HepG2 (cell line): ENCODE data around the gene TRIO. TPM values are rescaled to one million over a fixed set of nuclear protein-coding genes. Genes with fewer than 3 reads are reported as not detected.

ENCODE experiments used
- ATAC-seq: fragments of 200-7000 bp; cut with Tn5 transposase; 3 replicates; pipeline ENCODE4 v1.9.1; 2020; ENCODE audit warnings: mild to moderate bottlenecking, moderate library complexity
- BruUV-seq: library from RNA; stranded (reverse); fragments of 400-500 nt; replicated peaks from 2 replicates; lab custom pipeline; 2021; lab: Mats Ljungman, UMichigan
- CTCF ChIA-PET: fragments of 300-600 bp; formaldehyde crosslinking; extraction: SDS; loops from one replicate; lab custom pipeline; 2021; ENCODE audit warnings: low total read pairs, inconsistent platforms, low intra/inter-chr PET ratio; lab: Yijun Ruan, JAX
- POLR2A ChIA-PET: fragments of 350-600 bp; sonication (Branson Sonifier 250); formaldehyde crosslinking; loops from one replicate; lab custom pipeline; 2020; ENCODE audit warnings: antibody characterized with exemption, inconsistent platforms; lab: Yijun Ruan, JAX
- DNase-seq: peaks from one replicate; pipeline ENCODE4 v3.0.0-alpha.2; 2015; ENCODE audit warnings: low spot score
- FAIRE-seq: peaks from 3 replicates; lab custom pipeline; 2011; peaks lifted over from hg19 to GRCh38; lab: Jason Lieb, UNC
- H2AFZ ChIP-seq: one replicate; pipeline ENCODE4 v1.6.1; 2011; ENCODE audit warnings: low read length, inconsistent platforms
- H3K27ac ChIP-seq: fragments of 300-600 bp; 3 replicates; pipeline ENCODE4 v1.8.0; 2011; ENCODE audit warnings: mixed run types, mild to moderate bottlenecking, mixed read lengths, low read length, inconsistent platforms; ENCODE audit not compliant: insufficient read depth; ENCODE audit errors: extremely low read length
- H3K27me3 ChIP-seq, 2 experiments: fragments of 200-600 bp in 1 of 2; 2 replicates in 1 of 2; 3 replicates in 1 of 2; pipeline versions ENCODE4 v1.6.0 to v1.8.0; 2011; ENCODE audit warnings: low read length in 2 of 2, mild to moderate bottlenecking in 2 of 2, moderate library complexity in 2 of 2, inconsistent platforms in 1 of 2; ENCODE audit not compliant: insufficient read depth in 2 of 2, control insufficient read depth in 1 of 2
- H3K36me3 ChIP-seq, 2 experiments: fragments of 200-600 bp in 1 of 2; replicated peaks in 1 of 2; 2 replicates in 1 of 2; 3 replicates in 1 of 2; pipeline versions ENCODE4 v1.5.1 to v1.8.0; 2011; ENCODE audit warnings: low read length in 2 of 2, inconsistent platforms in 1 of 2; ENCODE audit not compliant: insufficient read depth in 2 of 2, control insufficient read depth in 1 of 2
- H3K4me1 ChIP-seq: 2 replicates; pipeline ENCODE4 v1.5.1; 2012; ENCODE audit warnings: low read length, inconsistent platforms; ENCODE audit not compliant: insufficient read depth
- H3K4me2 ChIP-seq: 2 replicates; pipeline ENCODE4 v1.6.0; 2011; ENCODE audit warnings: low read depth, low read length, inconsistent platforms
- H3K4me3 ChIP-seq, 3 experiments: fragments of 200-600 bp in 1 of 3; sonication (generic), shearing (Covaris generic) in 1 of 3; replicated peaks in 1 of 3; 2 replicates each; pipeline ENCODE4 v1.5.1; 2011 to 2016; ENCODE audit warnings: low read length in 3 of 3, inconsistent platforms in 2 of 3, low read depth in 2 of 3, mild to moderate bottlenecking in 2 of 3, control low read depth in 1 of 3, mixed read lengths in 1 of 3; ENCODE audit not compliant: insufficient read depth in 1 of 3
- H3K79me2 ChIP-seq: one replicate; pipeline ENCODE4 v1.6.1; 2011; ENCODE audit warnings: low read length, inconsistent platforms; ENCODE audit not compliant: insufficient read depth
- H3K9ac ChIP-seq: 2 replicates; pipeline ENCODE4 v1.6.0; 2011; ENCODE audit warnings: mild to moderate bottlenecking, low read depth, low read length, inconsistent platforms; ENCODE audit not compliant: insufficient read depth
- H3K9me3 ChIP-seq: 2 replicates; pipeline ENCODE4 v1.5.1; 2012; ENCODE audit warnings: mild to moderate bottlenecking, low read length
- H4K20me1 ChIP-seq: 2 replicates; pipeline ENCODE4 v1.6.0; 2011; ENCODE audit warnings: inconsistent platforms, mild to moderate bottlenecking, low read length, moderate library complexity; ENCODE audit not compliant: insufficient read depth
- DNMT3B ChIP-seq: conservative IDR thresholded peaks from 2 replicates; pipeline ENCODE4 v1.6.1; 2016; ENCODE audit warnings: missing biosample characterization, control low read depth
- FOXK1 ChIP-seq: sonication (generic); formaldehyde crosslinking; IDR thresholded peaks from 2 replicates; pipeline ENCODE4 v1.4.0; 2020; ENCODE audit warnings: low read depth, missing genetic modification reagents, borderline replicate concordance
- GTF3A ChIP-seq: sonication (generic); formaldehyde crosslinking; conservative IDR thresholded peaks from 2 replicates; pipeline ENCODE4 v1.4.0; 2020; ENCODE audit warnings: mild to moderate bottlenecking, missing genetic modification reagents
- HNRNPL ChIP-seq: fragments of 200-400 bp; formaldehyde crosslinking; IDR thresholded peaks from 2 replicates; pipeline ENCODE4 v1.6.1; 2017; ENCODE audit warnings: mild to moderate bottlenecking, low read depth, low read length
- MLLT10 ChIP-seq: sonication (generic); formaldehyde crosslinking; IDR thresholded peaks from 2 replicates; pipeline ENCODE4 v1.4.0; 2020; ENCODE audit warnings: missing genetic modification reagents
- NFE2L1 ChIP-seq: sonication (generic); formaldehyde crosslinking; IDR thresholded peaks from 2 replicates; pipeline ENCODE4 v1.4.0; 2020; ENCODE audit warnings: missing genetic modification reagents, mild to moderate bottlenecking, borderline replicate concordance
- NFYC ChIP-seq: IDR thresholded peaks from 2 replicates; pipeline ENCODE4 v1.6.1; 2016; ENCODE audit warnings: missing genetic modification reagents, missing compliant biosample characterization
- U2AF1 ChIP-seq: fragments of 200-400 bp; formaldehyde crosslinking; optimal IDR thresholded peaks from 2 replicates; pipeline ENCODE3; 2017; ENCODE audit warnings: mild to moderate bottlenecking, low read depth, low read length
- ZFP1 ChIP-seq: IDR thresholded peaks from 2 replicates; pipeline ENCODE4 v1.6.1; 2016
- ZNF124 ChIP-seq: sonication (generic); formaldehyde crosslinking; IDR thresholded peaks from 2 replicates; pipeline ENCODE4 v1.4.0; 2020; ENCODE audit warnings: missing genetic modification reagents
- ZNF841 ChIP-seq: sonication (generic); formaldehyde crosslinking; IDR thresholded peaks from 2 replicates; pipeline ENCODE4 v1.8.1; 2023; ENCODE audit warnings: missing genetic modification reagents, borderline replicate concordance
- ZNF891 ChIP-seq: sonication (generic); formaldehyde crosslinking; IDR thresholded peaks from 2 replicates; pipeline ENCODE4 v1.5.0; 2020; ENCODE audit warnings: mild to moderate bottlenecking, missing genetic modification reagents
- WGBS: methylation state at CpG from one replicate; pipeline ENCODE4 v1.1.6; 2017; ENCODE audit warnings: low lambda C conversion rate; 5-methylcytosine and 5-hydroxymethylcytosine counted together
- in situ Hi-C: cut with HindIII; loops from 2 replicates; pipeline ENCODE4 v1.10.0; 2017; ENCODE audit warnings: low pct_unique_long_range_greater_than_20kb; ENCODE audit not compliant: extremely low pct_ligation_motif_present
- intact Hi-C: fragments of 100-400 bp; cut with micrococcal nuclease; formaldehyde crosslinking; loops from one replicate; pipeline ENCODE4 v1.10.0; 2022; ENCODE audit not compliant: unreplicated experiment
- polyA plus RNA-seq, 8 experiments: library from polyadenylated mRNA; depleted of rRNA in 3 of 8; stranded (reverse) in 7 of 8; unstranded in 1 of 8; fragments of >200 nt; fragmentation: Illumina TruSeq in 4 of 8; extraction: Trizol in 4 of 8; gene quantifications; 2 replicates each; pipeline versions ENCODE4 v1.2.1 to v1.2.3, GENCODE V29; 2011 to 2016; ENCODE audit warnings: low read depth in 4 of 8, missing spikeins in 1 of 8, mixed read lengths in 1 of 8; ENCODE audit not compliant: insufficient read depth in 1 of 8
- total RNA-seq, 5 experiments: library from RNA; depleted of rRNA; stranded (reverse); fragments of >200 nt; fragmentation: Illumina TruSeq; extraction: Trizol; gene quantifications; 2 replicates each; pipeline ENCODE4 v1.2.3, GENCODE V29; 2016; ENCODE audit warnings: low read depth in 1 of 5
- TF ChIP-seq, protein P1 (sequence below): IDR thresholded peaks from 2 replicates; pipeline ENCODE4 v1.6.1; 2012; ENCODE audit warnings: low read depth, low read length, improper control_type of control experiment

The TRIO gene
- total and polyA plus RNA-seq, 2 of the 13 experiments (the other 11 are each of a cell fraction or from before 2014, with no cell fraction given) = 45.2 to 45.9 TPM

- no peak for TF ChIP-seq NFE2L1
Measured at GRCh38 chr5:14426521-14426920, 283.4 kb downstream of the TRIO start (continued).

- no peaks in the 10 kb centered on the region for H3K79me2 ChIP-seq
Measured at GRCh38 chr5:14428302-14429081, 285.4 kb downstream of the TRIO start.

More at GRCh38 chr5:14428302-14429081, 285.4 kb downstream of the TRIO start:
- intact Hi-C loops = no loop called here
- TF ChIP-seq HNRNPL (no peak), U2AF1 (no peak), GTF3A (CRISPR knock-in tag) (no peak), DNMT3B (CRISPR knock-in tag) (no peak), ZNF124 (CRISPR knock-in tag) (no peak), ZNF891 (CRISPR knock-in tag) (no peak), NFYC (CRISPR knock-in tag) (no peak), ZFP1 (CRISPR knock-in tag) (no peak), NFE2L1 (no peak), FOXK1 (CRISPR knock-in tag) (no peak), ZNF841 (CRISPR knock-in tag) (no peak), MLLT10 (CRISPR knock-in tag) (no peak)
- TF ChIP-seq, protein P1, sequence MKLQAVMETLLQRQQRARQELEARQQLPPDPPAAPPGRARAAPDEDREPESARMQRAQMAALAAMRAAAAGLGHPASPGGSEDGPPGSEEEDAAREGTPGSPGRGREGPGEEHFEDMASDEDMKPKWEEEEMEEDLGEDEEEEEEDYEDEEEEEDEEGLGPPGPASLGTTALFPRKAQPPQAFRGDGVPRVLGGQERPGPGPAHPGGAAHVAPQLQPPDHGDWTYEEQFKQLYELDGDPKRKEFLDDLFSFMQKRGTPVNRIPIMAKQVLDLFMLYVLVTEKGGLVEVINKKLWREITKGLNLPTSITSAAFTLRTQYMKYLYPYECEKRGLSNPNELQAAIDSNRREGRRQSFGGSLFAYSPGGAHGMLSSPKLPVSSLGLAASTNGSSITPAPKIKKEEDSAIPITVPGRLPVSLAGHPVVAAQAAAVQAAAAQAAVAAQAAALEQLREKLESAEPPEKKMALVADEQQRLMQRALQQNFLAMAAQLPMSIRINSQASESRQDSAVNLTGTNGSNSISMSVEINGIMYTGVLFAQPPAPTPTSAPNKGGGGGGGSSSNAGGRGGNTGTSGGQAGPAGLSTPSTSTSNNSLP = no peak
- TF ChIP-seq, all 625 proteins: peak for 0
- no peak overlapping the region for H2AFZ ChIP-seq
- H3K4me2 ChIP-seq = no peak overlapping the region
- 96% methylated on average over 12 of the region's 12 CpGs for WGBS
- CTCF ChIA-PET = no interaction called here
- no peak overlapping the region for H3K9ac ChIP-seq
- H3K9me3 ChIP-seq = no peaks in the 10 kb centered on the region
- no peak overlapping the region for H3K4me3 ChIP-seq
- no TSS peak for BruUV-seq
- POLR2A ChIA-PET = no interaction called here
- no peak overlapping the region for H3K27ac ChIP-seq
- no peaks in the 10 kb centered on the region for H3K4me1 ChIP-seq
- FAIRE-seq (no peak), DNase-seq (no peak), ATAC-seq (no peak)
- peaks cover 6 to 35% of the 10 kb centered on the region in 2 experiments; a peak in 4 of 5 replicates for H3K36me3 ChIP-seq
- H4K20me1 ChIP-seq = no peaks in the 10 kb centered on the region
- in situ Hi-C loops = no loop called here
- no peaks in the 10 kb centered on the region for H3K27me3 ChIP-seq
